Measurements from ENCODE around the gene MGAT4C.

The MGAT4C gene

GRCh38 chr12:86179855-86180254, 76.3 kb downstream of the MGAT4C start:
- Histone ChIP-seq H3K4me3 (ENCODE audit: extremely low read depth, insufficient read depth, low read length, poor library complexity, severe bottlenecking) (no peak overlapping the region), H3K9me3 (ENCODE audit: control insufficient read depth, low read length) (peaks cover 2% of the 10 kb centered on the region), H3K4me1 (ENCODE audit: control insufficient read depth, insufficient read depth, low read length, poor library complexity, severe bottlenecking) (no peaks in the 10 kb centered on the region), H3K27ac (ENCODE audit: low read depth, low read length, severe bottlenecking) (no peak overlapping the region), H3K36me3 (ENCODE audit: control insufficient read depth, insufficient read depth, low read length) (no peaks in the 10 kb centered on the region)
- WGBS, 2 experiments (ENCODE audit: insufficient coverage in 2 of 2) = 100% methylated on average over 1 of the region's 1 CpG

GRCh38 chr12:86174188-86174587, 82.0 kb downstream of the MGAT4C start:
- no peak overlapping the region for H3K4me3 ChIP-seq (ENCODE audit: extremely low read depth, insufficient read depth, low read length, poor library complexity, severe bottlenecking)
- H3K27ac ChIP-seq (ENCODE audit: low read depth, low read length, severe bottlenecking) = no peak overlapping the region
- no peaks in the 10 kb centered on the region for H3K36me3 ChIP-seq (ENCODE audit: control insufficient read depth, insufficient read depth, low read length)
- no peaks in the 10 kb centered on the region for H3K4me1 ChIP-seq (ENCODE audit: control insufficient read depth, insufficient read depth, low read length, poor library complexity, severe bottlenecking)
- no CpG with 5 or more reads among the region's 2 CpGs for WGBS, 2 experiments (ENCODE audit: insufficient coverage in 2 of 2)
- no peaks in the 10 kb centered on the region for H3K9me3 ChIP-seq (ENCODE audit: control insufficient read depth, low read length)

GRCh38 chr12:86172913-86173443, 83.2 kb downstream of the MGAT4C start:
- Histone ChIP-seq H3K9me3 (ENCODE audit: control insufficient read depth, low read length) (no peaks in the 10 kb centered on the region), H3K27ac (ENCODE audit: low read depth, low read length, severe bottlenecking) (no peak overlapping the region), H3K36me3 (ENCODE audit: control insufficient read depth, insufficient read depth, low read length) (no peaks in the 10 kb centered on the region), H3K4me3 (ENCODE audit: extremely low read depth, insufficient read depth, low read length, poor library complexity, severe bottlenecking) (no peak overlapping the region), H3K4me1 (ENCODE audit: control insufficient read depth, insufficient read depth, low read length, poor library complexity, severe bottlenecking) (no peaks in the 10 kb centered on the region)
- WGBS, 2 experiments (ENCODE audit: insufficient coverage in 2 of 2) = 91 to 94% methylated on average over 2 of the region's 2 CpGs

- H3K9me3 ChIP-seq (ENCODE audit: control insufficient read depth, low read length) = no peaks in the 10 kb centered on the region
- WGBS, 2 experiments (ENCODE audit: insufficient coverage in 2 of 2) = 73 to 100% methylated on average over 1 of the region's 1 CpG
- H3K4me1 ChIP-seq (ENCODE audit: control insufficient read depth, insufficient read depth, low read length, poor library complexity, severe bottlenecking) = no peaks in the 10 kb centered on the region
- H3K27ac ChIP-seq (ENCODE audit: low read depth, low read length, severe bottlenecking) = no peak overlapping the region
- H3K36me3 ChIP-seq (ENCODE audit: control insufficient read depth, insufficient read depth, low read length) = no peaks in the 10 kb centered on the region
- no peak overlapping the region for H3K4me3 ChIP-seq (ENCODE audit: extremely low read depth, insufficient read depth, low read length, poor library complexity, severe bottlenecking)
Measured at GRCh38 chr12:86170051-86170450, 86.1 kb downstream of the MGAT4C start.

GRCh38 chr12:86158956-86159355, 97.2 kb downstream of the MGAT4C start:
- Histone ChIP-seq H3K27ac (ENCODE audit: low read depth, low read length, severe bottlenecking) (no peak overlapping the region), H3K36me3 (ENCODE audit: control insufficient read depth, insufficient read depth, low read length) (no peaks in the 10 kb centered on the region), H3K4me1 (ENCODE audit: control insufficient read depth, insufficient read depth, low read length, poor library complexity, severe bottlenecking) (no peaks in the 10 kb centered on the region), H3K9me3 (ENCODE audit: control insufficient read depth, low read length) (no peaks in the 10 kb centered on the region), H3K4me3 (ENCODE audit: extremely low read depth, insufficient read depth, low read length, poor library complexity, severe bottlenecking) (no peak overlapping the region)
- 94 to 98% methylated on average over 3 to 4 of the region's 4 CpGs for WGBS, 2 experiments (ENCODE audit: insufficient coverage in 2 of 2)

- no peak overlapping the region for H3K27ac ChIP-seq (ENCODE audit: low read depth, low read length, severe bottlenecking)
- WGBS, 2 experiments (ENCODE audit: insufficient coverage in 2 of 2) = 91 to 98% methylated on average over 4 to 6 of the region's 6 CpGs
Measured at GRCh38 chr12:86154620-86155019, 101.6 kb downstream of the MGAT4C start.

GRCh38 chr12:86148612-86149011, 107.6 kb downstream of the MGAT4C start:
- no peaks in the 10 kb centered on the region for H3K36me3 ChIP-seq (ENCODE audit: control insufficient read depth, insufficient read depth, low read length)
- H3K4me3 ChIP-seq (ENCODE audit: extremely low read depth, insufficient read depth, low read length, poor library complexity, severe bottlenecking) = no peak overlapping the region

More at GRCh38 chr12:86154620-86155019, 101.6 kb downstream of the MGAT4C start:
- no peaks in the 10 kb centered on the region for H3K4me1 ChIP-seq (ENCODE audit: control insufficient read depth, insufficient read depth, low read length, poor library complexity, severe bottlenecking)
- H3K36me3 ChIP-seq (ENCODE audit: control insufficient read depth, insufficient read depth, low read length) = no peaks in the 10 kb centered on the region
- no peak overlapping the region for H3K4me3 ChIP-seq (ENCODE audit: extremely low read depth, insufficient read depth, low read length, poor library complexity, severe bottlenecking)
- no peaks in the 10 kb centered on the region for H3K9me3 ChIP-seq (ENCODE audit: control insufficient read depth, low read length)

GRCh38 chr12:86148071-86148470, 108.1 kb downstream of the MGAT4C start:
- Histone ChIP-seq H3K4me1 (ENCODE audit: control insufficient read depth, insufficient read depth, low read length, poor library complexity, severe bottlenecking) (no peaks in the 10 kb centered on the region), H3K36me3 (ENCODE audit: control insufficient read depth, insufficient read depth, low read length) (no peaks in the 10 kb centered on the region), H3K9me3 (ENCODE audit: control insufficient read depth, low read length) (no peaks in the 10 kb centered on the region), H3K4me3 (ENCODE audit: extremely low read depth, insufficient read depth, low read length, poor library complexity, severe bottlenecking) (no peak overlapping the region), H3K27ac (ENCODE audit: low read depth, low read length, severe bottlenecking) (no peak overlapping the region)
- 43 to 50% methylated on average over 2 of the region's 3 CpGs for WGBS, 2 experiments (ENCODE audit: insufficient coverage in 2 of 2)

More at GRCh38 chr12:86148612-86149011, 107.6 kb downstream of the MGAT4C start:
- Histone ChIP-seq H3K9me3 (ENCODE audit: control insufficient read depth, low read length) (no peaks in the 10 kb centered on the region), H3K27ac (ENCODE audit: low read depth, low read length, severe bottlenecking) (no peak overlapping the region), H3K4me1 (ENCODE audit: control insufficient read depth, insufficient read depth, low read length, poor library complexity, severe bottlenecking) (no peaks in the 10 kb centered on the region)

- no peak overlapping the region for H3K27ac ChIP-seq (ENCODE audit: low read depth, low read length, severe bottlenecking)
- H3K4me3 ChIP-seq (ENCODE audit: extremely low read depth, insufficient read depth, low read length, poor library complexity, severe bottlenecking) = no peak overlapping the region
- H3K4me1 ChIP-seq (ENCODE audit: control insufficient read depth, insufficient read depth, low read length, poor library complexity, severe bottlenecking) = no peaks in the 10 kb centered on the region
- H3K9me3 ChIP-seq (ENCODE audit: control insufficient read depth, low read length) = no peaks in the 10 kb centered on the region
- no peaks in the 10 kb centered on the region for H3K36me3 ChIP-seq (ENCODE audit: control insufficient read depth, insufficient read depth, low read length)
- no CpG with 5 or more reads among the region's 2 CpGs for WGBS, 2 experiments (ENCODE audit: insufficient coverage in 2 of 2)
Measured at GRCh38 chr12:86145156-86145555, 111.0 kb downstream of the MGAT4C start.

- no peaks in the 10 kb centered on the region for H3K36me3 ChIP-seq (ENCODE audit: control insufficient read depth, insufficient read depth, low read length)
- WGBS, 2 experiments (ENCODE audit: insufficient coverage in 2 of 2) = 100% methylated on average over 1 of the region's 1 CpG; no CpG with 5 or more reads in 1 of the 2 experiments
- no peaks in the 10 kb centered on the region for H3K4me1 ChIP-seq (ENCODE audit: control insufficient read depth, insufficient read depth, low read length, poor library complexity, severe bottlenecking)
- no peak overlapping the region for H3K4me3 ChIP-seq (ENCODE audit: extremely low read depth, insufficient read depth, low read length, poor library complexity, severe bottlenecking)
- no peak overlapping the region for H3K27ac ChIP-seq (ENCODE audit: low read depth, low read length, severe bottlenecking)
- no peaks in the 10 kb centered on the region for H3K9me3 ChIP-seq (ENCODE audit: control insufficient read depth, low read length)
Measured at GRCh38 chr12:86143162-86143561, 113.0 kb downstream of the MGAT4C start.

- Histone ChIP-seq H3K27ac (ENCODE audit: low read depth, low read length, severe bottlenecking) (no peak overlapping the region), H3K4me3 (ENCODE audit: extremely low read depth, insufficient read depth, low read length, poor library complexity, severe bottlenecking) (no peak overlapping the region), H3K9me3 (ENCODE audit: control insufficient read depth, low read length) (no peaks in the 10 kb centered on the region), H3K4me1 (ENCODE audit: control insufficient read depth, insufficient read depth, low read length, poor library complexity, severe bottlenecking) (no peaks in the 10 kb centered on the region), H3K36me3 (ENCODE audit: control insufficient read depth, insufficient read depth, low read length) (no peaks in the 10 kb centered on the region)
- WGBS, 2 experiments (ENCODE audit: insufficient coverage in 2 of 2) = no CpG with 5 or more reads among the region's 1 CpG
Measured at GRCh38 chr12:86139671-86140070, 116.5 kb downstream of the MGAT4C start.

Measured in mesodermal cell (in vitro differentiated cells).